GM12872 (cell line): ENCODE results near the gene OSGEP.

Experiments
- CTCF ChIP-seq: IDR thresholded peaks from 3 replicates; pipeline ENCODE4 v1.5.1; 2011; ENCODE audit warnings: low read depth, mild to moderate bottlenecking, low read length, moderate library complexity; ENCODE audit not compliant: insufficient read depth

OSGEP gene

GRCh38 chr14:20400589-20400964 lies 54.0 kb downstream of the OSGEP start:
- no peak for TF ChIP-seq CTCF

- TF ChIP-seq CTCF, result no peak
Measured at GRCh38 chr14:20397511-20397910, 57.1 kb downstream of the OSGEP start.
